Large intestine (tissue), 12 donors: ENCODE data around the gene ACADL. TPM values are rescaled to one million over a fixed set of nuclear protein-coding genes. Genes with fewer than 3 reads are reported as not detected.

Experiments
- DNase-seq, 2 donors: peaks; one replicate each; pipeline versions ENCODE4 v3.0.0 to v3.0.0-alpha.2; 2013
- H3K27ac ChIP-seq: one replicate; pipeline ENCODE4 v1.5.1; 2013; ENCODE audit warnings: low read length
- H3K27me3 ChIP-seq: 2 replicates; pipeline ENCODE4 v1.6.1; 2013; ENCODE audit warnings: low read length; ENCODE audit not compliant: control insufficient read depth, insufficient read depth
- H3K36me3 ChIP-seq: 2 replicates; pipeline ENCODE4 v1.6.1; 2013; ENCODE audit warnings: low read length; ENCODE audit not compliant: control insufficient read depth, insufficient read depth
- H3K4me1 ChIP-seq: one replicate; pipeline ENCODE4 v1.6.1; 2013; ENCODE audit warnings: low read length; ENCODE audit not compliant: control insufficient read depth, insufficient read depth
- H3K4me3 ChIP-seq: one replicate; pipeline ENCODE4 v1.5.1; 2013; ENCODE audit warnings: low read length
- H3K9me3 ChIP-seq: one replicate; pipeline ENCODE4 v1.6.1; 2013; ENCODE audit warnings: mild to moderate bottlenecking, low read depth, low read length, moderate library complexity; ENCODE audit not compliant: control insufficient read depth
- WGBS: methylation state at CpG from one replicate; pipeline ENCODE4 v1.1.5; 2013; ENCODE audit warnings: low lambda C conversion rate; ENCODE audit not compliant: insufficient coverage; 5-methylcytosine and 5-hydroxymethylcytosine counted together
- long read RNA-seq, 11 donors: transcript quantifications; one replicate each; lab custom pipeline, GENCODE V29; 2026
- polyA plus RNA-seq: library from polyadenylated mRNA; unstranded; fragments of 120-200 nt; gene quantifications from one replicate; pipeline ENCODE4 v1.2.1, GENCODE V29; 2013

ACADL gene
- polyA plus RNA-seq, result 1.3 TPM
- long read RNA-seq, donor 1, partial matches to known transcripts, result 0 of 1 reads
- long read RNA-seq, donor 1, other reads (novel, unspliced or antisense), result 0 of 1 reads
- long read RNA-seq, donor 2, result 0 reads
- long read RNA-seq, donor 3, result 0 reads
- long read RNA-seq, donor 4, partial matches to known transcripts, result 0 of 1 reads
- long read RNA-seq, donor 4, other reads (novel, unspliced or antisense), result 0 of 1 reads
- long read RNA-seq, donor 5, result 0 reads
- long read RNA-seq, donor 6, result 0 reads
- long read RNA-seq, donor 7, result 0 reads
- long read RNA-seq, donor 8, result 0 reads
- long read RNA-seq, donor 9, result 0 reads
- long read RNA-seq, donor 10, result 0 reads
- long read RNA-seq, donor 11, result 0 reads

- WGBS, result 0% methylated on average over 2 of the region's 69 CpGs
- DNase-seq, result peak; percentile 50 to 77
- Histone ChIP-seq H3K27ac (peak within 1 kb of the TSS; percentile 33), H3K36me3 (no peaks in the 10 kb centered on the region), H3K27me3 (peaks cover 45% of the 10 kb centered on the region), H3K4me3 (peak within 1 kb of the TSS; percentile 57), H3K4me1 (no peaks in the 10 kb centered on the region), H3K9me3 (no peaks in the 10 kb centered on the region)
Observed at GRCh38 chr2:210224941-210225672, at the start of gene ACADL. ACADL (minus strand) TSS chr2:210225447; CDS start chr2:210225263, 184 bp downstream.

GRCh38 chr2:210271300-210271699 is 46.1 kb upstream of the ACADL start:
- H3K27ac ChIP-seq, result no peak overlapping the region
- no peak for DNase-seq
- H3K4me3 ChIP-seq, result no peak overlapping the region
- H3K27me3 ChIP-seq, result no peaks in the 10 kb centered on the region
- H3K9me3 ChIP-seq, result no peaks in the 10 kb centered on the region
- H3K4me1 ChIP-seq, result no peaks in the 10 kb centered on the region
- no peaks in the 10 kb centered on the region for H3K36me3 ChIP-seq

- H3K4me1 ChIP-seq, result no peaks in the 10 kb centered on the region
- H3K9me3 ChIP-seq, result no peaks in the 10 kb centered on the region
- no peak overlapping the region for H3K27ac ChIP-seq
- H3K4me3 ChIP-seq, result no peak overlapping the region
- no CpG with 5 or more reads among the region's 3 CpGs for WGBS
- no peak for DNase-seq
- no peaks in the 10 kb centered on the region for H3K36me3 ChIP-seq
- no peaks in the 10 kb centered on the region for H3K27me3 ChIP-seq
Observed at GRCh38 chr2:210269148-210269547, 43.9 kb upstream of the ACADL start.

- WGBS, result no CpG with 5 or more reads among the region's 1 CpG
- Histone ChIP-seq H3K4me1 (no peaks in the 10 kb centered on the region), H3K27ac (no peak overlapping the region), H3K36me3 (no peaks in the 10 kb centered on the region), H3K9me3 (no peaks in the 10 kb centered on the region), H3K27me3 (no peaks in the 10 kb centered on the region), H3K4me3 (no peak overlapping the region)
- DNase-seq, result no peak
Observed at GRCh38 chr2:210268281-210268680, 43.0 kb upstream of the ACADL start.

- Histone ChIP-seq H3K9me3 (no peaks in the 10 kb centered on the region), H3K27me3 (no peaks in the 10 kb centered on the region), H3K36me3 (no peaks in the 10 kb centered on the region), H3K4me1 (no peaks in the 10 kb centered on the region), H3K27ac (no peak overlapping the region), H3K4me3 (no peak overlapping the region)
- WGBS, result 38% methylated on average over 1 of the region's 1 CpG
- DNase-seq, result no peak
Observed at GRCh38 chr2:210267698-210268097, 42.5 kb upstream of the ACADL start.

GRCh38 chr2:210264282-210264681 is 39.0 kb upstream of the ACADL start:
- WGBS, result 80% methylated on average over 1 of the region's 1 CpG
- H3K9me3 ChIP-seq, result no peaks in the 10 kb centered on the region
- DNase-seq, result no peak
- H3K4me3 ChIP-seq, result no peak overlapping the region
- no peaks in the 10 kb centered on the region for H3K36me3 ChIP-seq
- H3K4me1 ChIP-seq, result no peaks in the 10 kb centered on the region
- no peak overlapping the region for H3K27ac ChIP-seq
- no peaks in the 10 kb centered on the region for H3K27me3 ChIP-seq

- no peak for DNase-seq
- no peak overlapping the region for H3K27ac ChIP-seq
- no peak overlapping the region for H3K4me3 ChIP-seq
- no peaks in the 10 kb centered on the region for H3K27me3 ChIP-seq
- H3K9me3 ChIP-seq, result no peaks in the 10 kb centered on the region
- no CpG with 5 or more reads among the region's 2 CpGs for WGBS
- no peaks in the 10 kb centered on the region for H3K36me3 ChIP-seq
- H3K4me1 ChIP-seq, result no peaks in the 10 kb centered on the region
Observed at GRCh38 chr2:210263841-210264240, 38.6 kb upstream of the ACADL start.

- Histone ChIP-seq H3K27ac (no peak overlapping the region), H3K4me3 (no peak overlapping the region), H3K27me3 (no peaks in the 10 kb centered on the region), H3K4me1 (no peaks in the 10 kb centered on the region), H3K36me3 (no peaks in the 10 kb centered on the region), H3K9me3 (no peaks in the 10 kb centered on the region)
- no peak for DNase-seq
- WGBS, result no CpG with 5 or more reads among the region's 2 CpGs
Observed at GRCh38 chr2:210262036-210262435, 36.8 kb upstream of the ACADL start.

- no peak for DNase-seq
- no peaks in the 10 kb centered on the region for H3K27me3 ChIP-seq
Observed at GRCh38 chr2:210259687-210260086, 34.4 kb upstream of the ACADL start.

GRCh38 chr2:210252699-210253606 is 27.7 kb upstream of the ACADL start:
- Histone ChIP-seq H3K27ac (no peak overlapping the region), H3K27me3 (no peaks in the 10 kb centered on the region), H3K9me3 (no peaks in the 10 kb centered on the region), H3K4me1 (no peaks in the 10 kb centered on the region), H3K4me3 (no peak overlapping the region), H3K36me3 (no peaks in the 10 kb centered on the region)
- WGBS, result 60% methylated on average over 1 of the region's 7 CpGs
- peak in 1 of 2 donors; percentile 32 for DNase-seq

More at GRCh38 chr2:210259687-210260086, 34.4 kb upstream of the ACADL start:
- Histone ChIP-seq H3K4me1 (no peaks in the 10 kb centered on the region), H3K9me3 (no peaks in the 10 kb centered on the region), H3K4me3 (no peak overlapping the region), H3K36me3 (no peaks in the 10 kb centered on the region), H3K27ac (no peak overlapping the region)
